H1 (cell line): ENCODE measurements around the gene RPS6KA5. TPM values are rescaled to one million over a fixed set of nuclear protein-coding genes. Genes with fewer than 3 reads are reported as not detected.

Experiments used
- CTCF ChIA-PET: fragments of 300-600 bp; sonication (Branson Sonifier 250); formaldehyde crosslinking; loops from one replicate; lab custom pipeline; 2021; ENCODE audit not compliant: partially characterized antibody; lab: Charles Lee
- POLR2A ChIA-PET: fragments of 300-600 bp; sonication (Branson Sonifier 250); formaldehyde crosslinking; loops from one replicate; lab custom pipeline; 2021; ENCODE audit warnings: inconsistent platforms; ENCODE audit not compliant: partially characterized antibody; lab: Charles Lee
- DNase-seq, 2 experiments: peaks; one replicate each; pipeline versions ENCODE4 v3.0.0 to v3.0.0-alpha.2; 2010 to 2022; ENCODE audit warnings: low spot score in 2 of 2, low read depth in 1 of 2, mixed read lengths in 1 of 2
- FAIRE-seq: peaks from 2 replicates; lab custom pipeline; 2011; peaks lifted over from hg19 to GRCh38; lab: Jason Lieb, UNC
- H2AFZ ChIP-seq: 2 replicates; pipeline ENCODE4 v1.8.1; 2012; ENCODE audit warnings: low read length, inconsistent platforms
- H2AK5ac ChIP-seq: 2 replicates; pipeline ENCODE4 v1.6.1; 2013; ENCODE audit warnings: low read depth, low read length
- H2BK120ac ChIP-seq: replicated peaks from 2 replicates; pipeline ENCODE3; 2013; ENCODE audit warnings: low read depth, low read length, inconsistent platforms
- H2BK12ac ChIP-seq: 2 replicates; pipeline ENCODE4 v1.6.1; 2013; ENCODE audit warnings: low read depth, low read length
- H2BK15ac ChIP-seq: 2 replicates; pipeline ENCODE4 v1.6.1; 2013; ENCODE audit warnings: low read length
- H2BK20ac ChIP-seq: 2 replicates; pipeline ENCODE4 v1.6.1; 2013; ENCODE audit warnings: low read length
- H2BK5ac ChIP-seq: 2 replicates; pipeline ENCODE4 v1.6.1; 2013; ENCODE audit warnings: low read depth, low read length
- H3K14ac ChIP-seq: 2 replicates; pipeline ENCODE4 v1.6.1; 2013; ENCODE audit warnings: inconsistent platforms; ENCODE audit not compliant: insufficient read length
- H3K18ac ChIP-seq: 2 replicates; pipeline ENCODE4 v1.6.1; 2013; ENCODE audit warnings: low read length; ENCODE audit errors: extremely low read depth
- H3K23ac ChIP-seq: 2 replicates; pipeline ENCODE4 v1.6.1; 2013; ENCODE audit warnings: inconsistent platforms; ENCODE audit not compliant: insufficient read length
- H3K23me2 ChIP-seq: 2 replicates; pipeline ENCODE4 v1.6.1; 2013; ENCODE audit warnings: low read depth, low read length
- H3K27ac ChIP-seq: 2 replicates; pipeline ENCODE4 v1.6.1; 2011; ENCODE audit warnings: low read depth, low read length, inconsistent platforms
- H3K27me3 ChIP-seq, 4 experiments: replicated peaks in 1 of 4; 1 replicate in 1 of 4; 2 replicates in 3 of 4; pipeline versions ENCODE4 v1.6.1 to v1.8.1; 2011 to 2013; ENCODE audit warnings: low read length in 3 of 4, mild to moderate bottlenecking in 3 of 4, inconsistent platforms in 2 of 4, mixed read lengths in 2 of 4, moderate library complexity in 1 of 4; ENCODE audit not compliant: control insufficient read depth in 3 of 4, insufficient read depth in 3 of 4; ENCODE audit errors: extremely low read depth in 1 of 4
- H3K36me3 ChIP-seq, 4 experiments: 2 replicates each; pipeline versions ENCODE4 v1.6.1 to v1.8.1; 2011 to 2013; ENCODE audit warnings: mild to moderate bottlenecking in 4 of 4, low read length in 3 of 4, moderate library complexity in 2 of 4, control low read depth in 1 of 4, inconsistent platforms in 1 of 4; ENCODE audit not compliant: insufficient read depth in 4 of 4, control insufficient read depth in 2 of 4
- H3K4ac ChIP-seq: replicated peaks from 2 replicates; pipeline ENCODE3; 2013; ENCODE audit warnings: low read length, low read depth, mixed read lengths, inconsistent platforms; ENCODE audit not compliant: insufficient read length
- H3K4me1 ChIP-seq, 4 experiments: replicated peaks in 1 of 4; 1 replicate in 1 of 4; 2 replicates in 3 of 4; pipeline versions ENCODE4 v1.6.1 to v1.8.1; 2011 to 2013; ENCODE audit warnings: low read length in 3 of 4, inconsistent platforms in 2 of 4, mixed read lengths in 1 of 4; ENCODE audit not compliant: insufficient read depth in 4 of 4, control insufficient read depth in 3 of 4
- H3K4me2 ChIP-seq, 2 experiments: 2 replicates each; pipeline versions ENCODE4 v1.6.1 to v1.8.1; 2011 to 2013; ENCODE audit warnings: low read depth in 2 of 2, low read length in 2 of 2, control low read depth in 1 of 2, inconsistent platforms in 1 of 2, mild to moderate bottlenecking in 1 of 2; ENCODE audit not compliant: insufficient read depth in 1 of 2
- H3K4me3 ChIP-seq, 4 experiments: fragments of 200-600, 300-600 bp in 1 of 4; sonication (generic), shearing (Covaris generic), sonication (Bioruptor Twin) in 1 of 4; 2 replicates each; pipeline versions ENCODE4 v1.5.1 to v1.8.1; 2011 to 2016; ENCODE audit warnings: low read length in 4 of 4, low read depth in 3 of 4, control low read depth in 2 of 4, inconsistent platforms in 2 of 4, mild to moderate bottlenecking in 2 of 4, mixed read lengths in 1 of 4, moderate library complexity in 1 of 4; ENCODE audit not compliant: insufficient read depth in 2 of 4; ENCODE audit errors: extremely low read depth in 1 of 4
- H3K56ac ChIP-seq: replicated peaks from 2 replicates; pipeline ENCODE3; 2013; ENCODE audit warnings: low read depth, mild to moderate bottlenecking, mixed read lengths, low read length, inconsistent platforms; ENCODE audit not compliant: insufficient read length
- H3K79me1 ChIP-seq: 2 replicates; pipeline ENCODE4 v1.6.1; 2013; ENCODE audit warnings: low read depth, low read length, control low read depth
- H3K79me2 ChIP-seq, 2 experiments: 2 replicates each; pipeline versions ENCODE4 v1.6.1 to v1.8.1; 2012 to 2013; ENCODE audit warnings: low read length in 2 of 2, mild to moderate bottlenecking in 2 of 2, inconsistent platforms in 1 of 2; ENCODE audit not compliant: insufficient read depth in 2 of 2, control insufficient read depth in 1 of 2
- H3K9ac ChIP-seq, 4 experiments: replicated peaks in 1 of 4; 1 replicate in 1 of 4; 2 replicates in 3 of 4; pipeline versions ENCODE4 v1.6.1 to v1.8.1; 2011 to 2013; ENCODE audit warnings: low read depth in 3 of 4, low read length in 3 of 4, control low read depth in 2 of 4, mild to moderate bottlenecking in 2 of 4, moderate library complexity in 2 of 4, inconsistent platforms in 1 of 4; ENCODE audit errors: extremely low read depth in 1 of 4
- H3K9me3 ChIP-seq, 2 experiments: 2 replicates each; pipeline versions ENCODE4 v1.6.1 to v1.8.1; 2012 to 2013; ENCODE audit warnings: mild to moderate bottlenecking in 2 of 2, moderate library complexity in 2 of 2, control low read depth in 1 of 2, inconsistent platforms in 1 of 2, low read depth in 1 of 2, low read length in 1 of 2, mixed read lengths in 1 of 2; ENCODE audit not compliant: insufficient read depth in 2 of 2
- H4K20me1 ChIP-seq, 2 experiments: replicated peaks in 1 of 2; 2 replicates each; pipeline versions ENCODE3 to v1.8.1; 2011 to 2013; ENCODE audit warnings: inconsistent platforms in 2 of 2, low read length in 2 of 2, mild to moderate bottlenecking in 1 of 2; ENCODE audit not compliant: insufficient read depth in 2 of 2, control insufficient read depth in 1 of 2
- H4K5ac ChIP-seq: 2 replicates; pipeline ENCODE4 v1.6.1; 2013; ENCODE audit warnings: low read length, low read depth, mixed read lengths, inconsistent platforms; ENCODE audit not compliant: insufficient read length
- H4K8ac ChIP-seq: 2 replicates; pipeline ENCODE4 v1.8.0; 2013; ENCODE audit warnings: mild to moderate bottlenecking, moderate library complexity, low read length, inconsistent platforms; ENCODE audit not compliant: insufficient read depth; ENCODE audit errors: extremely low read depth
- H4K91ac ChIP-seq: replicated peaks from 2 replicates; pipeline ENCODE3; 2013; ENCODE audit warnings: low read length, mixed read lengths, inconsistent platforms; ENCODE audit not compliant: insufficient read length
- ASH2L ChIP-seq: fragments of 200-600, 300-600 bp; sonication (generic); IDR thresholded peaks from one replicate; pipeline ENCODE4 v1.7.1; 2017; ENCODE audit warnings: low read length
- ATF2 ChIP-seq: IDR thresholded peaks from 2 replicates; pipeline ENCODE4 v1.6.1; 2012; ENCODE audit warnings: low read length, inconsistent platforms
- CREB1 ChIP-seq: IDR thresholded peaks from 2 replicates; pipeline ENCODE4 v1.6.1; 2012; ENCODE audit warnings: inconsistent platforms
- CTCF ChIP-seq, 3 experiments: IDR thresholded peaks; 1 replicate in 2 of 3; 2 replicates in 1 of 3; pipeline versions ENCODE4 v1.5.1 to v1.6.1; 2011; ENCODE audit warnings: low read length in 3 of 3, mild to moderate bottlenecking in 3 of 3, inconsistent platforms in 2 of 3, low read depth in 1 of 3, moderate library complexity in 1 of 3; ENCODE audit not compliant: insufficient read depth in 1 of 3; ENCODE audit errors: control extremely low read depth in 1 of 3
- POLR2A ChIP-seq, 2 experiments: IDR thresholded peaks; 1 replicate in 1 of 2; 2 replicates in 1 of 2; pipeline ENCODE4 v1.6.1; 2011; ENCODE audit warnings: low read depth in 2 of 2, low read length in 2 of 2, mild to moderate bottlenecking in 2 of 2; ENCODE audit errors: control extremely low read depth in 1 of 2
- RAD21 ChIP-seq, 2 experiments: IDR thresholded peaks in 1 of 2; conservative IDR thresholded peaks in 1 of 2; 2 replicates each; pipeline ENCODE4 v1.6.1; 2011; ENCODE audit warnings: low read depth in 2 of 2, low read length in 2 of 2, improper control_type of control experiment in 1 of 2, inconsistent platforms in 1 of 2, mild to moderate bottlenecking in 1 of 2, moderate library complexity in 1 of 2
- RNF2 ChIP-seq: fragments of 200-900, 300-1000 bp; sonication (generic); IDR thresholded peaks from 2 replicates; pipeline ENCODE4 v1.7.1; 2016; ENCODE audit warnings: borderline replicate concordance, low read depth, mild to moderate bottlenecking, antibody characterized with exemption, low read length; ENCODE audit not compliant: poor library complexity, severe bottlenecking; ENCODE audit errors: missing control alignments
- TEAD4 ChIP-seq: IDR thresholded peaks from 2 replicates; pipeline ENCODE4 v1.6.1; 2012; ENCODE audit warnings: low read depth, low read length, inconsistent platforms, mixed read lengths
- ZNF274 ChIP-seq: IDR thresholded peaks from 2 replicates; pipeline ENCODE4 v1.7.0; 2012; ENCODE audit warnings: low read length, borderline replicate concordance; ENCODE audit errors: extremely low read depth
- WGBS, 2 experiments: shearing (Covaris generic) in 1 of 2; methylation state at CpG; one replicate each; pipeline versions ENCODE4 v1.1.6 to v1.1.7; 2013 to 2015; ENCODE audit warnings: low lambda C conversion rate in 2 of 2, mixed read lengths in 2 of 2, inconsistent platforms in 1 of 2, low coverage in 1 of 2, missing lambda C conversion rate in 1 of 2; ENCODE audit not compliant: insufficient replicate concordance in 2 of 2, insufficient coverage in 1 of 2, insufficient read length in 1 of 2; ENCODE audit errors: extremely low coverage in 1 of 2, missing lambda C conversion rate in 1 of 2; 5-methylcytosine and 5-hydroxymethylcytosine counted together
- polyA plus RNA-seq, 7 experiments: library from polyadenylated mRNA; depleted of rRNA in 3 of 7; stranded (reverse) in 5 of 7; unstranded in 2 of 7; fragments of >200 nt in 5 of 7; fragments of 200-250 nt in 2 of 7; gene quantifications; 1 replicate in 5 of 7; 2 replicates in 1 of 7; 4 replicates in 1 of 7; pipeline versions ENCODE4 v1.2.1 to v1.2.3, GENCODE V29; 2011 to 2013; ENCODE audit warnings: missing spikeins in 2 of 7, mixed read lengths in 2 of 7
- total RNA-seq: library from RNA; stranded (reverse); fragmentation: NEBNext Ultra II Directional; extraction: Animal tissue kit (Norgen Biotek cat#: 25700); gene quantifications from 2 replicates; pipeline ENCODE4 v1.2.1, GENCODE V29; 2021

The RPS6KA5 gene
- total and polyA plus RNA-seq, 2 of the 8 experiments (the other 6 are each of a cell fraction or from before 2014, with no cell fraction given) = 0.85 to 3.1 TPM

- Histone ChIP-seq H2BK20ac (no peak overlapping the region), H3K27me3 (no peaks in the 10 kb centered on the region), H2BK15ac (no peak overlapping the region), H3K27ac (no peak overlapping the region), H3K79me2 (no peaks in the 10 kb centered on the region), H3K14ac (no peak overlapping the region), H3K9me3 (no peaks in the 10 kb centered on the region), H4K8ac (no peak overlapping the region), H2BK120ac (no peak overlapping the region), H2BK12ac (no peak overlapping the region), H3K23ac (no peak overlapping the region), H3K9ac (no peak overlapping the region), H4K91ac (no peak overlapping the region), H4K5ac (no peak overlapping the region), H3K79me1 (no peaks in the 10 kb centered on the region), H3K56ac (no peak overlapping the region), H3K36me3 (no peaks in the 10 kb centered on the region), H2AK5ac (no peak overlapping the region), H2AFZ (no peak overlapping the region), H3K18ac (no peak overlapping the region), H3K4me2 (no peak overlapping the region), H2BK5ac (no peak overlapping the region), H3K4me1 (no peaks in the 10 kb centered on the region), H3K23me2 (peaks cover 6% of the 10 kb centered on the region), H4K20me1 (no peaks in the 10 kb centered on the region), H3K4me3 (no peak overlapping the region), H3K4ac (no peak overlapping the region)
- POLR2A ChIA-PET = interaction anchor here (0.7 to 3.3 kb wide), 3 partner anchors 18 to 104 kb away, joined by 3 to 24 read pairs (median 14); partner anchors contain the start of gene DGLUCY
- FAIRE-seq = no peak
- DNase-seq = no peak
- CTCF ChIA-PET = interaction anchor here (0.6 to 1.2 kb wide), 2 partner anchors 79 to 217 kb away, joined by 3 to 4 read pairs; no protein-coding TSS in a partner anchor
- 86% methylated on average over 2 of the region's 2 CpGs; no CpG with 5 or more reads in 1 of the 2 experiments for WGBS, 2 experiments
- no peak for TF ChIP-seq TEAD4
- TF ChIP-seq ZNF274 = no peak
- no peak for TF ChIP-seq CREB1
- TF ChIP-seq POLR2A (IDR thresholded peaks at IDR 0.05; ENCODE audit: control extremely low read depth in 1 of 2, low read depth in 2 of 2, low read length in 2 of 2) = no peak
- TF ChIP-seq ATF2 = no peak
- no peak for TF ChIP-seq ASH2L
- no peak for TF ChIP-seq RNF2
- TF ChIP-seq RAD21 (IDR thresholded peaks at IDR 0.05 in 1 of 2, conservative IDR thresholded peaks at IDR 0.05 in 1 of 2; ENCODE audit: low read depth in 2 of 2, low read length in 2 of 2) = no peak
- TF ChIP-seq CTCF (IDR thresholded peaks at IDR 0.05; ENCODE audit: control extremely low read depth in 1 of 3, insufficient read depth in 1 of 3, low read depth in 1 of 3, low read length in 3 of 3) = no peak
These were observed 2.2 kb upstream of the RPS6KA5 start for GRCh38 chr14:91062600-91062999.
